Caco-2 (cell line): ENCODE measurements around the gene ZMYM3. TPM values are rescaled to one million over a fixed set of nuclear protein-coding genes. Genes with fewer than 3 reads are reported as not detected.
A peak's percentile ranks its signal among the peaks of the same experiment; 100 is the strongest.

Experiments used
- BruUV-seq: library from RNA; stranded (reverse); fragments of 400-500 nt; replicated peaks from 2 replicates; lab custom pipeline; 2021; lab: Mats Ljungman, UMichigan
- CTCF ChIA-PET: fragments of 300-600 bp; sonication (Branson Sonifier 250); formaldehyde crosslinking; loops from one replicate; lab custom pipeline; 2022; ENCODE audit warnings: antibody characterized with exemption; lab: Charles Lee
- POLR2A ChIA-PET: fragments of 300-600 bp; sonication (Branson Sonifier 250); formaldehyde crosslinking; loops from one replicate; lab custom pipeline; 2022; ENCODE audit warnings: antibody characterized with exemption; lab: Charles Lee
- DNase-seq, 2 experiments: peaks; one replicate each; pipeline versions ENCODE4 v3.0.0 to v3.0.0-alpha.2; 2020 to 2022
- H3K27me3 ChIP-seq: replicated peaks from 2 replicates; pipeline ENCODE4 v1.6.0; 2011; ENCODE audit warnings: low read length; ENCODE audit not compliant: control insufficient read depth, insufficient read depth
- H3K36me3 ChIP-seq: 2 replicates; pipeline ENCODE4 v1.5.1; 2011; ENCODE audit warnings: low read length; ENCODE audit not compliant: control insufficient read depth, insufficient read depth
- H3K4me1 ChIP-seq: fragments of 250-450 bp; sonication (Bioruptor Pico); 2 replicates; pipeline ENCODE4 v1.5.1; 2020; ENCODE audit warnings: mild to moderate bottlenecking
- H3K4me3 ChIP-seq: 2 replicates; pipeline ENCODE4 v1.5.1; 2011; ENCODE audit warnings: low read depth, mild to moderate bottlenecking, control low read depth, low read length
- H3K9me3 ChIP-seq: fragments of 250-450 bp; sonication (Bioruptor Pico); 2 replicates; pipeline ENCODE4 v1.5.1; 2020; ENCODE audit warnings: mild to moderate bottlenecking, moderate library complexity
- H3K27ac Mint-ChIP-seq: one replicate; pipeline ENCODE4 v1.8.0; 2022; ENCODE audit warnings: mixed read lengths; ENCODE audit not compliant: unreplicated experiment
- H3K27me3 Mint-ChIP-seq: one replicate; pipeline ENCODE4 v1.8.0; 2022; ENCODE audit warnings: mixed read lengths; ENCODE audit not compliant: insufficient read depth, unreplicated experiment
- H3K36me3 Mint-ChIP-seq: one replicate; pipeline ENCODE4 v1.8.0; 2022; ENCODE audit warnings: mild to moderate bottlenecking, mixed read lengths; ENCODE audit not compliant: insufficient read depth, unreplicated experiment
- H3K4me1 Mint-ChIP-seq: one replicate; pipeline ENCODE4 v1.8.0; 2022; ENCODE audit warnings: low read depth, mixed read lengths; ENCODE audit not compliant: unreplicated experiment
- H3K4me3 Mint-ChIP-seq: one replicate; pipeline ENCODE4 v1.8.0; 2022; ENCODE audit warnings: mild to moderate bottlenecking, moderate library complexity, mixed read lengths; ENCODE audit not compliant: unreplicated experiment
- H3K9me3 Mint-ChIP-seq: one replicate; pipeline ENCODE4 v1.8.0; 2022; ENCODE audit warnings: mixed read lengths; ENCODE audit not compliant: unreplicated experiment
- intact Hi-C: fragments of 100-400 bp; cut with micrococcal nuclease; formaldehyde crosslinking; loops from one replicate; pipeline ENCODE4 v1.10.0; 2022; ENCODE audit not compliant: unreplicated experiment
- total RNA-seq: library from RNA; stranded (reverse); gene quantifications from 2 replicates; pipeline ENCODE4 v1.2.3, GENCODE V29; 2022
- TF ChIP-seq, protein P1 (sequence below), 2 experiments: fragments of 200-600 bp in 1 of 2; IDR thresholded peaks; 1 replicate in 1 of 2; 2 replicates in 1 of 2; pipeline versions ENCODE4 v1.5.1 to v1.8.0; 2011 to 2022; ENCODE audit warnings: antibody characterized with exemption in 1 of 2, control low read depth in 1 of 2, inconsistent platforms in 1 of 2, low read depth in 1 of 2, low read length in 1 of 2, mild to moderate bottlenecking in 1 of 2, moderate library complexity in 1 of 2; ENCODE audit not compliant: insufficient read depth in 1 of 2, severe bottlenecking in 1 of 2, unreplicated experiment in 1 of 2

The ZMYM3 gene
- total RNA-seq, 1 experiment from 2014 or later, result 55.1 TPM

DNA sequence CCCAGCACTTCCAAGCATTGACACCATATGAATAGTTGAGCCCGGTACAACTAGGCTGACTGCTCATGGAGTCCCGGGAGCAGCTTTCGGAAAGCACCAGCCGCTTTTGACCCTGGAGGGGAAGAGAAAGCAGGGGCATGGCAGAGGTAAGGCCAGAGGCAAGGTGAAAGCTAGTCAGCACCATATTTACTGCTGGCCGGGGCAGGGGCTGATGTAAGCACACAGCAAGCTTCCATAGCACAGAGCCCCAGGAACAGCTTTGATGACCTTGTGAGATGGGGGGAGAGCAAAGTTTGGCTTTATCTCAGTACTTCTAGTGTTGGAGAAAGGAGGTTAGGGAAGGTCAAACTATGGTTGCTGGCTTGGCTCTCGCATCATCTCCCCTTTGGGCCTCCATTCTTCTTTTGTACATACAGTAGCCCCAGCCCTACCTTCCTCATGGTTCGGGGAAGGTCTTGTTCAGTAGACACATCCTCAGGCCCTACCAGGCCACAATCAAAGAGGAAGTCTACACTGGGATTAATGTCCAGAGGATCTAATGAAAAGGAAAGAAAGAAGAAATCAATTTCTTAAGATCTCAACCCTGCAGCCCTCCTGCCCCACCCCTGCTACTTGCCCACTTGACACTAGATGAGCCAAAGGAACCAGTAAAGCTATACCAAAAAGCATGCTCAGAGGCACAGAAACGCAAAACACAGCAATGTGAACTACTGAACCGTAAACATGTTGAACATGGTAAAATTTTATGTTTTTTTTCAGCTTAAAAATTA lies 9.4 kb downstream of the ZMYM3 start:
- BruUV-seq, result no TSS peak
- POLR2A ChIA-PET, result no interaction called here

DNA sequence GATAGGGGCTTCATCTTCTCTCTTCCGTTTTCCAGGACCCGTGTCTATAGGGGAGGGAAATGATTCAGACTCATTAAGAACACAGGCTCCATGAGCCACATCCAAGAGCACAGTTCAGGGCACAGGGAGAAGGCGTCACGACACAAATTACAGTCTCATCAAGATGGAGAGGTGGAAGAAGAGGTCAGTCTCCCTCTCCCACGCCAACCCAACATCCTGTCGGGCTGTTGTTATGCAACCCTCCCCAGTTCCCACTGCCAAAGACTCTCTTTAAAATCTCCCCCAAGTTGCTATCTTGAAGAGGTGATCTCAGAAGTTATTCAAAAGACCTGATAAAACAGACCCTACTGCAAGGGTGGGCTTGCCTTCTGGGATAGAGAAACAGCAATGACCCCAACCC lies 12.6 kb downstream of the ZMYM3 start:
- Histone ChIP-seq H3K4me3 (no peak overlapping the region), H3K4me1 (no peaks in the 10 kb centered on the region), H3K27me3 (no peaks in the 10 kb centered on the region), H3K9me3 (no peaks in the 10 kb centered on the region), H3K36me3 (no peaks in the 10 kb centered on the region; the same call in 1 of the 2 replicates)
- no peaks in the 10 kb centered on the region for H3K4me1 Mint-ChIP-seq
- POLR2A ChIA-PET, result no interaction called here
- peaks cover 35% of the 10 kb centered on the region for H3K36me3 Mint-ChIP-seq
- H3K4me3 Mint-ChIP-seq, result no peak overlapping the region
- BruUV-seq, result no TSS peak
- H3K9me3 Mint-ChIP-seq, result no peaks in the 10 kb centered on the region
- CTCF ChIA-PET, result no interaction called here
- intact Hi-C loops, result no loop called here
- H3K27ac Mint-ChIP-seq, result no peak overlapping the region
- no peak for DNase-seq
- no peaks in the 10 kb centered on the region for H3K27me3 Mint-ChIP-seq
- TF ChIP-seq, protein P1, sequence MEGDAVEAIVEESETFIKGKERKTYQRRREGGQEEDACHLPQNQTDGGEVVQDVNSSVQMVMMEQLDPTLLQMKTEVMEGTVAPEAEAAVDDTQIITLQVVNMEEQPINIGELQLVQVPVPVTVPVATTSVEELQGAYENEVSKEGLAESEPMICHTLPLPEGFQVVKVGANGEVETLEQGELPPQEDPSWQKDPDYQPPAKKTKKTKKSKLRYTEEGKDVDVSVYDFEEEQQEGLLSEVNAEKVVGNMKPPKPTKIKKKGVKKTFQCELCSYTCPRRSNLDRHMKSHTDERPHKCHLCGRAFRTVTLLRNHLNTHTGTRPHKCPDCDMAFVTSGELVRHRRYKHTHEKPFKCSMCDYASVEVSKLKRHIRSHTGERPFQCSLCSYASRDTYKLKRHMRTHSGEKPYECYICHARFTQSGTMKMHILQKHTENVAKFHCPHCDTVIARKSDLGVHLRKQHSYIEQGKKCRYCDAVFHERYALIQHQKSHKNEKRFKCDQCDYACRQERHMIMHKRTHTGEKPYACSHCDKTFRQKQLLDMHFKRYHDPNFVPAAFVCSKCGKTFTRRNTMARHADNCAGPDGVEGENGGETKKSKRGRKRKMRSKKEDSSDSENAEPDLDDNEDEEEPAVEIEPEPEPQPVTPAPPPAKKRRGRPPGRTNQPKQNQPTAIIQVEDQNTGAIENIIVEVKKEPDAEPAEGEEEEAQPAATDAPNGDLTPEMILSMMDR (IDR thresholded peaks at IDR 0.05; ENCODE audit: insufficient read depth in 1 of 2, low read depth in 1 of 2, low read length in 1 of 2, severe bottlenecking in 1 of 2, unreplicated experiment in 1 of 2), result no peak

More for the DNA sequence above, 9.4 kb downstream of the ZMYM3 start:
- no peak for DNase-seq
- Mint-ChIP-seq H3K4me3 (no peak overlapping the region), H3K36me3 (peaks cover 62% of the 10 kb centered on the region), H3K27me3 (no peaks in the 10 kb centered on the region), H3K27ac (no peak overlapping the region), H3K9me3 (no peaks in the 10 kb centered on the region), H3K4me1 (no peaks in the 10 kb centered on the region)
- Histone ChIP-seq H3K27me3 (no peaks in the 10 kb centered on the region), H3K36me3 (no peaks in the 10 kb centered on the region; the same call in 1 of the 2 replicates), H3K4me3 (no peak overlapping the region), H3K4me1 (no peaks in the 10 kb centered on the region), H3K9me3 (no peaks in the 10 kb centered on the region)
- TF ChIP-seq, protein P1 (IDR thresholded peaks at IDR 0.05; ENCODE audit: insufficient read depth in 1 of 2, low read depth in 1 of 2, low read length in 1 of 2, severe bottlenecking in 1 of 2, unreplicated experiment in 1 of 2), result no peak
- CTCF ChIA-PET, result no interaction called here
- intact Hi-C loops, result no loop called here

DNA sequence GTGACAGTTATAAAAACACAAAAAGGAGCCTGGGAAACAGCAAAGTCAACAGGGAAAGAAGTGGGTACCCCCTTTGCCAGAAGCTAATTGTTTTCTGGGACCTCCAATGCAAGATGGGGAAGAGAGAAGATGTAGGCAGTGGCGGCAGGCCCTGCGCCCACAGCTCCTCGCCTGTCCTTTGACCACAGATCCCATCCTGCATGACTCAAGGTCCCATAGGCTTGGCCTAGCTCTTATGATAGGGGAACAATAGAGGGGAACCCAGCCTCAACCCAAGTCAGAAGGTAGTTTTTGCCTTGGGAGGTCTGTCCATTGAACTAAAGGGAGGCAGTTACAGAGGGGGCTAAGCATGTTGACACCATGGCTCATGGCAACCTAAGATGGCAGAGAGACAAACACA lies 14.2 kb downstream of the ZMYM3 start:
- intact Hi-C loops, result no loop called here
- Mint-ChIP-seq H3K4me3 (no peak overlapping the region), H3K27ac (no peak overlapping the region), H3K27me3 (no peaks in the 10 kb centered on the region), H3K4me1 (peaks cover 6% of the 10 kb centered on the region), H3K9me3 (no peaks in the 10 kb centered on the region), H3K36me3 (peaks cover 27% of the 10 kb centered on the region)
- Histone ChIP-seq H3K4me3 (no peak overlapping the region), H3K4me1 (no peaks in the 10 kb centered on the region), H3K36me3 (no peaks in the 10 kb centered on the region; the same call in 1 of the 2 replicates), H3K27me3 (no peaks in the 10 kb centered on the region), H3K9me3 (no peaks in the 10 kb centered on the region)
- DNase-seq, result no peak
- POLR2A ChIA-PET, result no interaction called here
- BruUV-seq, result TSS peak; percentile 75
- CTCF ChIA-PET, result no interaction called here
- TF ChIP-seq, protein P1 (IDR thresholded peaks at IDR 0.05; ENCODE audit: insufficient read depth in 1 of 2, low read depth in 1 of 2, low read length in 1 of 2, severe bottlenecking in 1 of 2, unreplicated experiment in 1 of 2), result no peak
